GM12878 (cell line): Measurements from ENCODE around the gene GNB3.

Experiments used
- CREB1 ChIP-seq: IDR thresholded peaks from 2 replicates; pipeline ENCODE4 v1.6.1; 2012; ENCODE audit warnings: low read depth, mild to moderate bottlenecking, inconsistent platforms
- NFIC ChIP-seq: IDR thresholded peaks from 2 replicates; pipeline ENCODE4 v1.6.1; 2012; ENCODE audit warnings: low read depth, mild to moderate bottlenecking, inconsistent platforms, low read length, moderate library complexity
- NFYA ChIP-seq: IDR thresholded peaks from 2 replicates; pipeline ENCODE4 v1.6.1; 2011; ENCODE audit warnings: low read depth, mild to moderate bottlenecking, low read length, improper control_type of control experiment, borderline replicate concordance
- POLR2AphosphoS5 ChIP-seq: IDR thresholded peaks from 2 replicates; pipeline ENCODE4 v1.6.1; 2011; ENCODE audit warnings: mild to moderate bottlenecking, low read length, inconsistent platforms
- RFX5 ChIP-seq: IDR thresholded peaks from 2 replicates; pipeline ENCODE4 v1.6.1; 2011; ENCODE audit warnings: low read depth, low read length, improper control_type of control experiment
- TF ChIP-seq, protein P1 (sequence below), 3 experiments: IDR thresholded peaks in 2 of 3; conservative IDR thresholded peaks in 1 of 3; 2 replicates each; pipeline ENCODE4 v1.5.1; 2011; ENCODE audit warnings: low read depth in 3 of 3, low read length in 3 of 3, mild to moderate bottlenecking in 3 of 3, control low read depth in 2 of 3, moderate library complexity in 2 of 3, inconsistent platforms in 1 of 3, mixed read lengths in 1 of 3; ENCODE audit not compliant: control insufficient read depth in 2 of 3, insufficient read depth in 1 of 3; ENCODE audit errors: extremely low read depth in 1 of 3
- TF ChIP-seq, protein P2 (sequence below): fragments of 450-650 bp; IDR thresholded peaks from 2 replicates; pipeline ENCODE4 v1.6.1; 2016; ENCODE audit warnings: mild to moderate bottlenecking, moderate library complexity, borderline replicate concordance
- TF ChIP-seq, protein P3 (sequence below): IDR thresholded peaks from 2 replicates; pipeline ENCODE4 v1.6.1; 2012; ENCODE audit warnings: mild to moderate bottlenecking, low read depth, low read length

DNA sequence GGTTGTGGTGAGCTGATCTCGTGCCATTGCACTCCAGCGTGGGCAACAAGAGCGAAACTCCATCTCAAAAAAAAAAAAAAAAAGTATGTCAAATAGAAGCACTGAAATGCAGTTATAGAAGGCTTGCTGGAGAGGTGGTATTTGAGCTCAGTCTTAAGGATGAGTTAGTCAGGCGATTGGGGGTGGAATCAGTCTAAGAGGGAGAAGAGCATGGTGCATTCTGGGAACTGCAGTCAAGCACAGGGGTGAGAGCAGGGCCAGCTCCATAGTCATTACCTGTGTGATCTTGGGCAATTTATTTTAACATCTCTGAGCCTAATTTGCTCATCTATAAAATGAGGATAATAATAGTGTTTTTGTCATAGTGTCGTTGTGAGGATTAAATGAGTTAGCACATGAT is 5.9 kb upstream of the GNB3 start:
- TF ChIP-seq NFIC (no peak), CREB1 (no peak), NFYA (no peak), POLR2AphosphoS5 (no peak), RFX5 (no peak)
- TF ChIP-seq, protein P1, sequence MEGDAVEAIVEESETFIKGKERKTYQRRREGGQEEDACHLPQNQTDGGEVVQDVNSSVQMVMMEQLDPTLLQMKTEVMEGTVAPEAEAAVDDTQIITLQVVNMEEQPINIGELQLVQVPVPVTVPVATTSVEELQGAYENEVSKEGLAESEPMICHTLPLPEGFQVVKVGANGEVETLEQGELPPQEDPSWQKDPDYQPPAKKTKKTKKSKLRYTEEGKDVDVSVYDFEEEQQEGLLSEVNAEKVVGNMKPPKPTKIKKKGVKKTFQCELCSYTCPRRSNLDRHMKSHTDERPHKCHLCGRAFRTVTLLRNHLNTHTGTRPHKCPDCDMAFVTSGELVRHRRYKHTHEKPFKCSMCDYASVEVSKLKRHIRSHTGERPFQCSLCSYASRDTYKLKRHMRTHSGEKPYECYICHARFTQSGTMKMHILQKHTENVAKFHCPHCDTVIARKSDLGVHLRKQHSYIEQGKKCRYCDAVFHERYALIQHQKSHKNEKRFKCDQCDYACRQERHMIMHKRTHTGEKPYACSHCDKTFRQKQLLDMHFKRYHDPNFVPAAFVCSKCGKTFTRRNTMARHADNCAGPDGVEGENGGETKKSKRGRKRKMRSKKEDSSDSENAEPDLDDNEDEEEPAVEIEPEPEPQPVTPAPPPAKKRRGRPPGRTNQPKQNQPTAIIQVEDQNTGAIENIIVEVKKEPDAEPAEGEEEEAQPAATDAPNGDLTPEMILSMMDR (IDR thresholded peaks at IDR 0.05 in 2 of 3, conservative IDR thresholded peaks at IDR 0.05 in 1 of 3; ENCODE audit: control insufficient read depth in 2 of 3, extremely low read depth in 1 of 3, insufficient read depth in 1 of 3, low read depth in 3 of 3, low read length in 3 of 3): no peak
- TF ChIP-seq, protein P2, sequence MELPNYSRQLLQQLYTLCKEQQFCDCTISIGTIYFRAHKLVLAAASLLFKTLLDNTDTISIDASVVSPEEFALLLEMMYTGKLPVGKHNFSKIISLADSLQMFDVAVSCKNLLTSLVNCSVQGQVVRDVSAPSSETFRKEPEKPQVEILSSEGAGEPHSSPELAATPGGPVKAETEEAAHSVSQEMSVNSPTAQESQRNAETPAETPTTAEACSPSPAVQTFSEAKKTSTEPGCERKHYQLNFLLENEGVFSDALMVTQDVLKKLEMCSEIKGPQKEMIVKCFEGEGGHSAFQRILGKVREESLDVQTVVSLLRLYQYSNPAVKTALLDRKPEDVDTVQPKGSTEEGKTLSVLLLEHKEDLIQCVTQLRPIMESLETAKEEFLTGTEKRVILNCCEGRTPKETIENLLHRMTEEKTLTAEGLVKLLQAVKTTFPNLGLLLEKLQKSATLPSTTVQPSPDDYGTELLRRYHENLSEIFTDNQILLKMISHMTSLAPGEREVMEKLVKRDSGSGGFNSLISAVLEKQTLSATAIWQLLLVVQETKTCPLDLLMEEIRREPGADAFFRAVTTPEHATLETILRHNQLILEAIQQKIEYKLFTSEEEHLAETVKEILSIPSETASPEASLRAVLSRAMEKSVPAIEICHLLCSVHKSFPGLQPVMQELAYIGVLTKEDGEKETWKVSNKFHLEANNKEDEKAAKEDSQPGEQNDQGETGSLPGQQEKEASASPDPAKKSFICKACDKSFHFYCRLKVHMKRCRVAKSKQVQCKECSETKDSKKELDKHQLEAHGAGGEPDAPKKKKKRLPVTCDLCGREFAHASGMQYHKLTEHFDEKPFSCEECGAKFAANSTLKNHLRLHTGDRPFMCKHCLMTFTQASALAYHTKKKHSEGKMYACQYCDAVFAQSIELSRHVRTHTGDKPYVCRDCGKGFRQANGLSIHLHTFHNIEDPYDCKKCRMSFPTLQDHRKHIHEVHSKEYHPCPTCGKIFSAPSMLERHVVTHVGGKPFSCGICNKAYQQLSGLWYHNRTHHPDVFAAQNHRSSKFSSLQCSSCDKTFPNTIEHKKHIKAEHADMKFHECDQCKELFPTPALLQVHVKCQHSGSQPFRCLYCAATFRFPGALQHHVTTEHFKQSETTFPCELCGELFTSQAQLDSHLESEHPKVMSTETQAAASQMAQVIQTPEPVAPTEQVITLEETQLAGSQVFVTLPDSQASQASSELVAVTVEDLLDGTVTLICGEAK: no peak
- TF ChIP-seq, protein P3, sequence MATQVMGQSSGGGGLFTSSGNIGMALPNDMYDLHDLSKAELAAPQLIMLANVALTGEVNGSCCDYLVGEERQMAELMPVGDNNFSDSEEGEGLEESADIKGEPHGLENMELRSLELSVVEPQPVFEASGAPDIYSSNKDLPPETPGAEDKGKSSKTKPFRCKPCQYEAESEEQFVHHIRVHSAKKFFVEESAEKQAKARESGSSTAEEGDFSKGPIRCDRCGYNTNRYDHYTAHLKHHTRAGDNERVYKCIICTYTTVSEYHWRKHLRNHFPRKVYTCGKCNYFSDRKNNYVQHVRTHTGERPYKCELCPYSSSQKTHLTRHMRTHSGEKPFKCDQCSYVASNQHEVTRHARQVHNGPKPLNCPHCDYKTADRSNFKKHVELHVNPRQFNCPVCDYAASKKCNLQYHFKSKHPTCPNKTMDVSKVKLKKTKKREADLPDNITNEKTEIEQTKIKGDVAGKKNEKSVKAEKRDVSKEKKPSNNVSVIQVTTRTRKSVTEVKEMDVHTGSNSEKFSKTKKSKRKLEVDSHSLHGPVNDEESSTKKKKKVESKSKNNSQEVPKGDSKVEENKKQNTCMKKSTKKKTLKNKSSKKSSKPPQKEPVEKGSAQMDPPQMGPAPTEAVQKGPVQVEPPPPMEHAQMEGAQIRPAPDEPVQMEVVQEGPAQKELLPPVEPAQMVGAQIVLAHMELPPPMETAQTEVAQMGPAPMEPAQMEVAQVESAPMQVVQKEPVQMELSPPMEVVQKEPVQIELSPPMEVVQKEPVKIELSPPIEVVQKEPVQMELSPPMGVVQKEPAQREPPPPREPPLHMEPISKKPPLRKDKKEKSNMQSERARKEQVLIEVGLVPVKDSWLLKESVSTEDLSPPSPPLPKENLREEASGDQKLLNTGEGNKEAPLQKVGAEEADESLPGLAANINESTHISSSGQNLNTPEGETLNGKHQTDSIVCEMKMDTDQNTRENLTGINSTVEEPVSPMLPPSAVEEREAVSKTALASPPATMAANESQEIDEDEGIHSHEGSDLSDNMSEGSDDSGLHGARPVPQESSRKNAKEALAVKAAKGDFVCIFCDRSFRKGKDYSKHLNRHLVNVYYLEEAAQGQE: no peak
